GM13977 (cell line): ENCODE measurements around the gene QKI.

Source experiments
- DNase-seq: peaks from one replicate; pipeline ENCODE4 v3.0.0; 2012; ENCODE audit warnings: low spot score
- CTCF ChIP-seq: IDR thresholded peaks from 2 replicates; pipeline ENCODE4 v1.5.1; 2012; ENCODE audit warnings: mild to moderate bottlenecking, control low read depth; ENCODE audit not compliant: insufficient read depth; ENCODE audit errors: extremely low read depth, missing control alignments
- in situ Hi-C: fragments of 300-500 bp; cut with MboI; formaldehyde crosslinking; loops from one replicate; pipeline ENCODE4 v1.12.0; 2022; ENCODE audit warnings: low sequenced_read_pairs, low pct_unique_long_range_greater_than_20kb, mixed read lengths, inconsistent platforms; ENCODE audit not compliant: unreplicated experiment

Gene QKI

GRCh38 chr6:163613668-163614067, 199.2 kb downstream of the QKI start:
- TF ChIP-seq CTCF = no peak
- in situ Hi-C loops = no loop called here
- no peak for DNase-seq

GRCh38 chr6:163616452-163616851, 201.9 kb downstream of the QKI start:
- in situ Hi-C loops = no loop called here
- TF ChIP-seq CTCF = no peak
- DNase-seq = no peak

- in situ Hi-C loops = no loop called here
- no peak for TF ChIP-seq CTCF
- DNase-seq = no peak
Measured at GRCh38 chr6:163617549-163617948, 203.0 kb downstream of the QKI start.

GRCh38 chr6:163620101-163620500, 205.6 kb downstream of the QKI start:
- in situ Hi-C loops = no loop called here
- TF ChIP-seq CTCF = no peak
- DNase-seq = no peak

- no peak for TF ChIP-seq CTCF
- in situ Hi-C loops = no loop called here
- no peak for DNase-seq
Measured at GRCh38 chr6:163620670-163621330, 206.3 kb downstream of the QKI start.

GRCh38 chr6:163625265-163625664, 210.7 kb downstream of the QKI start:
- no peak for TF ChIP-seq CTCF
- DNase-seq = no peak
- in situ Hi-C loops = no loop called here
